PC-3 (cell line): Measurements from ENCODE around the gene RSAD1. TPM values are rescaled to one million over a fixed set of nuclear protein-coding genes. Genes with fewer than 3 reads are reported as not detected.

ENCODE experiments used
- ATAC-seq: fragments of 200-7000 bp; cut with Tn5 transposase; 2 replicates; pipeline ENCODE4 v1.9.1; 2020; ENCODE audit warnings: mild to moderate bottlenecking, moderate library complexity
- BruUV-seq: library from RNA; stranded (reverse); fragments of 400-500 nt; replicated peaks from 2 replicates; lab custom pipeline; 2021; lab: Mats Ljungman, UMichigan
- CTCF ChIA-PET: fragments of 300-600 bp; sonication (Branson Sonifier 250); formaldehyde crosslinking; loops from one replicate; lab custom pipeline; 2022; ENCODE audit warnings: antibody characterized with exemption; lab: Charles Lee
- POLR2A ChIA-PET: fragments of 300-600 bp; sonication (Branson Sonifier 250); formaldehyde crosslinking; loops from one replicate; lab custom pipeline; 2022; ENCODE audit warnings: antibody characterized with exemption; ENCODE audit not compliant: unreplicated experiment; lab: Charles Lee
- DNase-seq: peaks from one replicate; pipeline ENCODE4 v3.0.0-alpha.2; 2015
- H2AFZ ChIP-seq: fragments of 300-600 bp; sonication (generic); 2 replicates; pipeline ENCODE4 v1.6.0; 2016; ENCODE audit warnings: antibody characterized with exemption, low read length
- H3F3A ChIP-seq: fragments of 300-600 bp; sonication (generic); one replicate; pipeline ENCODE4 v1.6.0; 2017; ENCODE audit warnings: antibody characterized with exemption, low read length, control low read depth, mild to moderate bottlenecking; ENCODE audit not compliant: unreplicated experiment
- H3K27ac ChIP-seq: fragments of 300-600 bp; sonication (generic); 2 replicates; pipeline ENCODE4 v1.5.1; 2016; ENCODE audit warnings: mild to moderate bottlenecking, low read length
- H3K27me3 ChIP-seq: fragments of 300-600 bp; sonication (generic); 2 replicates; pipeline ENCODE4 v1.6.1; 2016; ENCODE audit warnings: low read length, mixed read lengths
- H3K36me3 ChIP-seq: fragments of 300-600 bp; sonication (generic); 2 replicates; pipeline ENCODE4 v1.6.1; 2016; ENCODE audit warnings: low read depth, mixed run types, low read length, mixed read lengths
- H3K4me1 ChIP-seq: fragments of 300-600 bp; sonication (generic); 2 replicates; pipeline ENCODE4 v1.5.1; 2016; ENCODE audit warnings: low read length; ENCODE audit not compliant: insufficient read depth
- H3K4me2 ChIP-seq: fragments of 300-600 bp; sonication (generic); 2 replicates; pipeline ENCODE4 v1.6.0; 2016; ENCODE audit warnings: low read length
- H3K4me3 ChIP-seq: fragments of 300-600 bp; sonication (generic); 2 replicates; pipeline ENCODE4 v1.5.1; 2016; ENCODE audit warnings: mild to moderate bottlenecking, low read length, mixed read lengths
- H3K79me2 ChIP-seq: fragments of 300-600 bp; sonication (generic); 2 replicates; pipeline ENCODE4 v1.6.1; 2017; ENCODE audit warnings: low read length, mixed read lengths
- H3K9ac ChIP-seq: fragments of 300-600 bp; sonication (generic); 2 replicates; pipeline ENCODE4 v1.6.0; 2016; ENCODE audit warnings: mild to moderate bottlenecking, low read length
- H3K9me2 ChIP-seq: fragments of 300-600 bp; sonication (generic); replicated peaks from 2 replicates; pipeline ENCODE4 v1.6.1; 2016; ENCODE audit warnings: mixed run types, low read length, mixed read lengths
- H3K9me3 ChIP-seq: fragments of 300-600 bp; sonication (generic); 2 replicates; pipeline ENCODE4 v1.6.1; 2016; ENCODE audit warnings: low read length, mixed read lengths
- H4K20me1 ChIP-seq: fragments of 300-600 bp; sonication (generic); 2 replicates; pipeline ENCODE4 v1.6.1; 2016; ENCODE audit warnings: low read length, mixed read lengths
- EZH2 ChIP-seq: fragments of 300-600 bp; sonication (generic); IDR thresholded peaks from one replicate; pipeline ENCODE4 v1.6.1; 2017; ENCODE audit warnings: antibody characterized with exemption, mild to moderate bottlenecking, low read length; ENCODE audit not compliant: unreplicated experiment
- EZH2phosphoT487 ChIP-seq: fragments of 300-600 bp; sonication (generic); IDR thresholded peaks from 2 replicates; pipeline ENCODE4 v1.6.1; 2018; ENCODE audit warnings: mild to moderate bottlenecking, antibody characterized with exemption, low read length, borderline replicate concordance
- intact Hi-C: fragments of 100-400 bp; cut with micrococcal nuclease; formaldehyde crosslinking; loops from 2 replicates; pipeline ENCODE4 v1.9.0; 2023
- total RNA-seq: library from RNA; depleted of rRNA; stranded (reverse); fragments of >200 nt; gene quantifications from 2 replicates; pipeline ENCODE4 v1.2.3, GENCODE V29; 2014
- TF ChIP-seq, protein P1 (sequence below): fragments of 300-600 bp; sonication (generic); conservative IDR thresholded peaks from 2 replicates; pipeline ENCODE4 v1.5.1; 2017; ENCODE audit warnings: antibody characterized with exemption, low read depth, mild to moderate bottlenecking, low read length

RSAD1 gene
- total RNA-seq, 1 experiment from 2014 or later, result 37.7 TPM

- intact Hi-C loops, result loop anchor here (1.0 to 5.0 kb wide), 6 partner anchors 19 to 360 kb away; partner anchors contain the start of gene EPN3
- Histone ChIP-seq H3K4me2 (no peak overlapping the region), H3K4me3 (no peak overlapping the region), H3K9me2 (no peaks in the 10 kb centered on the region), H4K20me1 (no peaks in the 10 kb centered on the region), H3K27ac (no peak overlapping the region), H3K9me3 (no peaks in the 10 kb centered on the region), H3K36me3 (peaks cover 23% of the 10 kb centered on the region; the same call in 1 of the 2 replicates), H3K9ac (no peak overlapping the region), H2AFZ (no peak overlapping the region), H3F3A (no peaks in the 10 kb centered on the region), H3K79me2 (peaks cover 27% of the 10 kb centered on the region), H3K27me3 (no peaks in the 10 kb centered on the region), H3K4me1 (peaks cover 24% of the 10 kb centered on the region)
- ChIA-PET POLR2A (no interaction called here), CTCF (interaction anchor here (0.6 kb wide), 2 partner anchors 212 to 365 kb away, joined by 7 to 9 read pairs; no protein-coding TSS in a partner anchor)
- BruUV-seq, result no TSS peak
- TF ChIP-seq EZH2phosphoT487, result no peak
- TF ChIP-seq, protein P1, sequence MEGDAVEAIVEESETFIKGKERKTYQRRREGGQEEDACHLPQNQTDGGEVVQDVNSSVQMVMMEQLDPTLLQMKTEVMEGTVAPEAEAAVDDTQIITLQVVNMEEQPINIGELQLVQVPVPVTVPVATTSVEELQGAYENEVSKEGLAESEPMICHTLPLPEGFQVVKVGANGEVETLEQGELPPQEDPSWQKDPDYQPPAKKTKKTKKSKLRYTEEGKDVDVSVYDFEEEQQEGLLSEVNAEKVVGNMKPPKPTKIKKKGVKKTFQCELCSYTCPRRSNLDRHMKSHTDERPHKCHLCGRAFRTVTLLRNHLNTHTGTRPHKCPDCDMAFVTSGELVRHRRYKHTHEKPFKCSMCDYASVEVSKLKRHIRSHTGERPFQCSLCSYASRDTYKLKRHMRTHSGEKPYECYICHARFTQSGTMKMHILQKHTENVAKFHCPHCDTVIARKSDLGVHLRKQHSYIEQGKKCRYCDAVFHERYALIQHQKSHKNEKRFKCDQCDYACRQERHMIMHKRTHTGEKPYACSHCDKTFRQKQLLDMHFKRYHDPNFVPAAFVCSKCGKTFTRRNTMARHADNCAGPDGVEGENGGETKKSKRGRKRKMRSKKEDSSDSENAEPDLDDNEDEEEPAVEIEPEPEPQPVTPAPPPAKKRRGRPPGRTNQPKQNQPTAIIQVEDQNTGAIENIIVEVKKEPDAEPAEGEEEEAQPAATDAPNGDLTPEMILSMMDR, result no peak
- TF ChIP-seq EZH2, result no peak
- DNase-seq (no peak), ATAC-seq (no peak)
Observed at GRCh38 chr17:50482110-50482509, 3.5 kb downstream of the RSAD1 start.

DNA sequence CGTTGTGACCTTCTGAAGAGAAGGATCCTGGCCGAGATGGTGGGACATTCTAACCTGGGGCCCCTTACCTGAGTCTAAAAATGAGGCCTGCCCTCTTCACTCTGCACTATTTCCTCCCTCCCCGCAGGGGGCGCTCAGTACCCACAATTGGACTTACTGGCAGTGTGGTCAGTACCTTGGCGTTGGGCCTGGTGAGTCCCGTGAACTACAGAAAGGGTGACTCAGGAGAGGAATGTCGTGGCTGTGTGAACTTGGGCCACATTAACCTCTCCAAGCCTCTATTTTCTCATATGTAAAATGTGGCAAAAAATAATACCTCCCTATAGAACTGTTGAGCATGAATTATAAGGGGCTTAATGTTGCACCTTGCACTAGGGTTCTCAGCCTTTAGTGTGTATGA is 3.9 kb downstream of the RSAD1 start:
- ChIA-PET POLR2A (no interaction called here), CTCF (interaction anchor here (0.6 kb wide), 3 partner anchors 9 to 364 kb away, joined by 6 to 9 read pairs (median 7); no protein-coding TSS in a partner anchor)
- H3K4me3 ChIP-seq, result no peak overlapping the region

GRCh38 chr17:50483266-50483665 is 4.6 kb downstream of the RSAD1 start:
- H3K9me3 ChIP-seq, result no peaks in the 10 kb centered on the region
- H3K4me2 ChIP-seq, result no peak overlapping the region
- no peaks in the 10 kb centered on the region for H3K9me2 ChIP-seq
- peaks cover 31% of the 10 kb centered on the region for H3K4me1 ChIP-seq
- peaks cover 27% of the 10 kb centered on the region for H3K79me2 ChIP-seq
- ChIA-PET POLR2A (no interaction called here), CTCF (interaction anchor here (0.6 kb wide), 1 partner anchor 8 kb away, joined by 6 read pairs; no protein-coding TSS in a partner anchor)
- no peak overlapping the region for H3K9ac ChIP-seq
- no peaks in the 10 kb centered on the region for H3K27me3 ChIP-seq
- H3K27ac ChIP-seq, result no peak overlapping the region
- no TSS peak for BruUV-seq
- no peak overlapping the region for H2AFZ ChIP-seq
- H4K20me1 ChIP-seq, result no peaks in the 10 kb centered on the region
- H3F3A ChIP-seq, result no peaks in the 10 kb centered on the region
- DNase-seq, result no peak
- no peak overlapping the region for H3K4me3 ChIP-seq
- no peak for ATAC-seq
- intact Hi-C loops, result loop anchor here (2.0 to 5.0 kb wide), 2 partner anchors 50 to 359 kb away; partner anchors contain the start of gene EPN3
- TF ChIP-seq EZH2 (no peak), EZH2phosphoT487 (no peak)
- TF ChIP-seq, protein P1, result no peak
- H3K36me3 ChIP-seq, result peaks cover 23% of the 10 kb centered on the region; the same call in 1 of the 2 replicates

More for the DNA sequence above, 3.9 kb downstream of the RSAD1 start:
- intact Hi-C loops, result loop anchor here (1.0 to 5.0 kb wide), 6 partner anchors 19 to 360 kb away; partner anchors contain the start of gene EPN3
- Histone ChIP-seq H3K36me3 (peaks cover 23% of the 10 kb centered on the region; the same call in 1 of the 2 replicates), H3K9me3 (no peaks in the 10 kb centered on the region), H3K9ac (no peak overlapping the region), H3K9me2 (no peaks in the 10 kb centered on the region), H3K27me3 (no peaks in the 10 kb centered on the region), H2AFZ (no peak overlapping the region), H3K79me2 (peaks cover 27% of the 10 kb centered on the region), H4K20me1 (no peaks in the 10 kb centered on the region), H3K4me1 (peaks cover 28% of the 10 kb centered on the region), H3K4me2 (peak overlapping the region; percentile 53), H3F3A (no peaks in the 10 kb centered on the region), H3K27ac (peak overlapping the region; percentile 53)
- no peak for TF ChIP-seq EZH2
- TF ChIP-seq, protein P1, result peak; percentile 98
- DNase-seq (peak; percentile 98), ATAC-seq (peak; percentile 44)
- no TSS peak for BruUV-seq
